Liver (tissue), 9 donors: Measurements from ENCODE around the gene PYURF. TPM values are rescaled to one million over a fixed set of nuclear protein-coding genes. Genes with fewer than 3 reads are reported as not detected.

Experiments
- DNase-seq: peaks from one replicate; pipeline ENCODE4 v3.0.0-alpha.2; 2017; ENCODE audit warnings: low spot score
- H3K27ac ChIP-seq, 2 donors: one replicate each; pipeline ENCODE4 v1.7.0; 2013; ENCODE audit warnings: inconsistent platforms in 2 of 2, low read length in 2 of 2, control low read depth in 1 of 2, low read depth in 1 of 2, mild to moderate bottlenecking in 1 of 2
- H3K27me3 ChIP-seq, 4 donors: one replicate each; pipeline versions ENCODE4 v1.6.1 to v1.7.0; 2013; ENCODE audit warnings: low read length in 3 of 4, inconsistent platforms in 1 of 4, mild to moderate bottlenecking in 1 of 4, moderate library complexity in 1 of 4; ENCODE audit not compliant: control insufficient read depth in 4 of 4, insufficient read depth in 4 of 4
- H3K36me3 ChIP-seq, 4 donors: one replicate each; pipeline versions ENCODE4 v1.6.1 to v1.7.0; 2013; ENCODE audit warnings: low read length in 3 of 4, mild to moderate bottlenecking in 3 of 4, low read depth in 1 of 4, moderate library complexity in 1 of 4; ENCODE audit not compliant: control insufficient read depth in 4 of 4, insufficient read depth in 3 of 4
- H3K4me1 ChIP-seq, 4 donors: one replicate each; pipeline versions ENCODE4 v1.6.1 to v1.7.0; 2013; ENCODE audit warnings: low read length in 3 of 4, mild to moderate bottlenecking in 3 of 4, moderate library complexity in 1 of 4; ENCODE audit not compliant: control insufficient read depth in 4 of 4, insufficient read depth in 4 of 4
- H3K4me3 ChIP-seq, 3 donors: one replicate each; pipeline versions ENCODE4 v1.6.1 to v1.7.0; 2013; ENCODE audit warnings: low read length in 3 of 3, control low read depth in 1 of 3, low read depth in 1 of 3, mild to moderate bottlenecking in 1 of 3
- H3K9ac ChIP-seq, 2 donors: one replicate each; pipeline ENCODE4 v1.7.0; 2013; ENCODE audit warnings: low read length in 2 of 2, mild to moderate bottlenecking in 2 of 2, moderate library complexity in 2 of 2, control low read depth in 1 of 2, low read depth in 1 of 2
- H3K9me3 ChIP-seq, 4 donors: one replicate each; pipeline versions ENCODE4 v1.6.1 to v1.7.0; 2013; ENCODE audit warnings: low read length in 3 of 4; ENCODE audit not compliant: control insufficient read depth in 4 of 4
- ATF3 ChIP-seq: IDR thresholded peaks from 2 replicates; pipeline ENCODE4 v1.6.1; 2016; ENCODE audit warnings: antibody characterized with exemption
- CTCF ChIP-seq: fragments of 150-350 bp; IDR thresholded peaks from 2 replicates; pipeline ENCODE4 v1.5.1; 2017; ENCODE audit warnings: improper control_type of control experiment, low read depth, low read length; ENCODE audit not compliant: missing input control
- EGR1 ChIP-seq, 2 donors: IDR thresholded peaks; 2 replicates each; pipeline ENCODE4 v1.6.1; 2016 to 2018; ENCODE audit warnings: antibody characterized with exemption in 2 of 2, low read depth in 2 of 2
- FOXA1 ChIP-seq: IDR thresholded peaks from 2 replicates; pipeline ENCODE4 v1.6.1; 2016; ENCODE audit warnings: antibody characterized with exemption
- FOXA2 ChIP-seq: IDR thresholded peaks from 2 replicates; pipeline ENCODE4 v1.6.1; 2016; ENCODE audit warnings: antibody characterized with exemption
- GABPA ChIP-seq, 2 donors: IDR thresholded peaks in 1 of 2; conservative IDR thresholded peaks in 1 of 2; 2 replicates each; pipeline ENCODE4 v1.6.1; 2016; ENCODE audit warnings: antibody characterized with exemption in 2 of 2, mild to moderate bottlenecking in 1 of 2, moderate library complexity in 1 of 2
- HNF4A ChIP-seq, 2 donors: conservative IDR thresholded peaks; 2 replicates each; pipeline ENCODE4 v1.6.1; 2016; ENCODE audit warnings: antibody characterized with exemption in 2 of 2, mild to moderate bottlenecking in 2 of 2
- HNF4G ChIP-seq: IDR thresholded peaks from 2 replicates; pipeline ENCODE4 v1.6.1; 2016; ENCODE audit warnings: antibody characterized with exemption
- JUND ChIP-seq, 2 donors: IDR thresholded peaks; 2 replicates each; pipeline ENCODE4 v1.6.1; 2016; ENCODE audit warnings: antibody characterized with exemption in 2 of 2
- MAX ChIP-seq: IDR thresholded peaks from 2 replicates; pipeline ENCODE4 v1.6.1; 2016; ENCODE audit warnings: antibody characterized with exemption
- NR2F2 ChIP-seq: IDR thresholded peaks from 2 replicates; pipeline ENCODE4 v1.6.1; 2016; ENCODE audit warnings: antibody characterized with exemption
- RAD21 ChIP-seq, 2 donors: IDR thresholded peaks; 2 replicates each; pipeline ENCODE4 v1.6.1; 2016; ENCODE audit warnings: antibody characterized with exemption in 2 of 2, mild to moderate bottlenecking in 2 of 2
- REST ChIP-seq: IDR thresholded peaks from 2 replicates; pipeline ENCODE4 v1.6.1; 2016; ENCODE audit warnings: antibody characterized with exemption, mild to moderate bottlenecking
- RXRA ChIP-seq, 2 donors: IDR thresholded peaks; 2 replicates each; pipeline ENCODE4 v1.6.1; 2017 to 2018; ENCODE audit warnings: antibody characterized with exemption in 2 of 2, mild to moderate bottlenecking in 1 of 2
- SP1 ChIP-seq: IDR thresholded peaks from 2 replicates; pipeline ENCODE4 v1.6.1; 2018; ENCODE audit warnings: antibody characterized with exemption, mild to moderate bottlenecking
- TAF1 ChIP-seq: conservative IDR thresholded peaks from 2 replicates; pipeline ENCODE4 v1.6.1; 2016; ENCODE audit warnings: antibody characterized with exemption, mild to moderate bottlenecking
- YY1 ChIP-seq: IDR thresholded peaks from 2 replicates; pipeline ENCODE4 v1.6.1; 2016; ENCODE audit warnings: antibody characterized with exemption, mild to moderate bottlenecking
- ZBTB33 ChIP-seq: IDR thresholded peaks from 2 replicates; pipeline ENCODE4 v1.6.1; 2016; ENCODE audit warnings: antibody characterized with exemption
- WGBS: extraction: QIAGEN DNeasy Blood & Tissue Kit; methylation state at CpG from one replicate; pipeline ENCODE4 v1.1.7; 2013; 5-methylcytosine and 5-hydroxymethylcytosine counted together
- polyA plus RNA-seq, 2 donors: library from polyadenylated mRNA; stranded (reverse) in 1 of 2; unstranded in 1 of 2; fragments of 200-250 nt in 1 of 2; fragments of >200 nt in 1 of 2; fragmentation: Nextera tagmentation in 1 of 2; extraction: Ambion mirVana in 1 of 2; gene quantifications; one replicate each; pipeline versions ENCODE4 v1.2.1 to v1.2.3, GENCODE V29; 2013 to 2015
- total RNA-seq, 2 donors: library from RNA; depleted of rRNA; stranded (reverse); fragments of >200 nt; gene quantifications; one replicate each; pipeline ENCODE4 v1.2.3, GENCODE V29; 2014
- donor health status: healthy.
- donor health status: healthy.
- donor health status: healthy.
- donor health status: healthy.
- donor health status: healthy.

The PYURF gene
- total and polyA plus RNA-seq, 4 donors: 28.8 to 86.0 (median 58.7) TPM

- Histone ChIP-seq H3K9me3 (no peaks in the 10 kb centered on the region), H3K4me1 (no peaks in the 10 kb centered on the region), H3K27ac (no peak overlapping the region), H3K36me3 (peaks cover 0 to 2% (median 0%) of the 10 kb centered on the region in 4 donors), H3K27me3 (no peaks in the 10 kb centered on the region), H3K9ac (no peak overlapping the region), H3K4me3 (no peak overlapping the region)
- no peak for DNase-seq
- 80% methylated on average over 1 of the region's 1 CpG for WGBS
- TF ChIP-seq SP1: no peak
Observed at GRCh38 chr4:88481537-88481936, 42.0 kb downstream of the PYURF start.

- no peaks in the 10 kb centered on the region for H3K4me1 ChIP-seq
- no peak overlapping the region for H3K9ac ChIP-seq
- no peaks in the 10 kb centered on the region for H3K9me3 ChIP-seq
- no peaks in the 10 kb centered on the region for H3K27me3 ChIP-seq
- H3K36me3 ChIP-seq: peaks cover 0 to 8% (median 7%) of the 10 kb centered on the region in 4 donors
- DNase-seq: no peak
- no peak overlapping the region for H3K4me3 ChIP-seq
- no peak overlapping the region for H3K27ac ChIP-seq
- WGBS: 84% methylated on average over 2 of the region's 2 CpGs
- TF ChIP-seq RAD21 (IDR thresholded peaks at IDR 0.05): no peak
- no peak for TF ChIP-seq FOXA2
- TF ChIP-seq EGR1 (IDR thresholded peaks at IDR 0.05; ENCODE audit: low read depth in 2 of 2): no peak
- no peak for TF ChIP-seq CTCF
- TF ChIP-seq RXRA (IDR thresholded peaks at IDR 0.05): no peak
- TF ChIP-seq JUND (IDR thresholded peaks at IDR 0.05): no peak
- TF ChIP-seq ATF3: no peak
- TF ChIP-seq NR2F2: no peak
- TF ChIP-seq SP1: no peak
- no peak for TF ChIP-seq HNF4A (conservative IDR thresholded peaks at IDR 0.05)
- no peak for TF ChIP-seq YY1
- no peak for TF ChIP-seq FOXA1
- TF ChIP-seq ZBTB33: no peak
- no peak for TF ChIP-seq GABPA (IDR thresholded peaks at IDR 0.05 in 1 of 2, conservative IDR thresholded peaks at IDR 0.05 in 1 of 2)
- no peak for TF ChIP-seq TAF1
- no peak for TF ChIP-seq REST
- TF ChIP-seq HNF4G: no peak
- no peak for TF ChIP-seq MAX
Observed at GRCh38 chr4:88478247-88478646, 45.3 kb downstream of the PYURF start.
